SK-N-SH (cell line): ENCODE data around the gene ZNF75A.

Experiments
- EP300 ChIP-seq, 2 experiments: IDR thresholded peaks; 2 replicates each; pipeline versions ENCODE4 v1.4.0 to v1.6.1; 2012; ENCODE audit warnings: borderline replicate concordance in 1 of 2, low read depth in 1 of 2, low read length in 1 of 2
- EZH2phosphoT487 ChIP-seq: fragments of 200-600 bp; sonication (generic); IDR thresholded peaks from 2 replicates; pipeline ENCODE4 v1.6.1; 2017; ENCODE audit warnings: low read depth, mixed run types, mild to moderate bottlenecking, antibody characterized with exemption, moderate library complexity, borderline replicate concordance
- JUND ChIP-seq: IDR thresholded peaks from 2 replicates; pipeline ENCODE4 v1.4.0; 2012
- MEF2A ChIP-seq: IDR thresholded peaks from 2 replicates; pipeline ENCODE4 v1.4.0; 2012; ENCODE audit warnings: low read depth, borderline replicate concordance
- MXI1 ChIP-seq: IDR thresholded peaks from 2 replicates; pipeline ENCODE4 v1.6.1; 2012; ENCODE audit warnings: mild to moderate bottlenecking, low read depth, low read length, improper control_type of control experiment
- POLR2AphosphoS5 ChIP-seq: IDR thresholded peaks from 2 replicates; pipeline ENCODE4 v1.6.1; 2012; ENCODE audit warnings: low read depth, low read length
- RAD21 ChIP-seq: IDR thresholded peaks from 2 replicates; pipeline ENCODE4 v1.6.1; 2012; ENCODE audit warnings: mild to moderate bottlenecking, low read length
- RCOR1 ChIP-seq: fragments of 150-350 bp; IDR thresholded peaks from 2 replicates; pipeline ENCODE4 v1.6.1; 2017; ENCODE audit warnings: antibody characterized with exemption, low read length
- SIN3A ChIP-seq: IDR thresholded peaks from 2 replicates; pipeline ENCODE4 v1.6.1; 2012; ENCODE audit warnings: low read depth, mild to moderate bottlenecking, low read length, moderate library complexity, borderline replicate concordance
- TEAD4 ChIP-seq: IDR thresholded peaks from 2 replicates; pipeline ENCODE4 v1.4.0; 2012; ENCODE audit warnings: mild to moderate bottlenecking, borderline replicate concordance; ENCODE audit not compliant: insufficient read depth
- YY1 ChIP-seq: IDR thresholded peaks from 2 replicates; pipeline ENCODE4 v1.4.0; 2012; ENCODE audit warnings: low read depth, mild to moderate bottlenecking
- TF ChIP-seq, protein P1 (sequence below): IDR thresholded peaks from 2 replicates; pipeline ENCODE4 v1.6.1; 2012; ENCODE audit warnings: mild to moderate bottlenecking, low read depth, low read length, moderate library complexity
- TF ChIP-seq, protein P2 (sequence below): fragments of 200-600 bp; sonication (generic); IDR thresholded peaks from 2 replicates; pipeline ENCODE4 v1.6.1; 2017; ENCODE audit warnings: antibody characterized with exemption, mild to moderate bottlenecking, moderate library complexity
- TF ChIP-seq, protein P3 (sequence below): IDR thresholded peaks from 2 replicates; pipeline ENCODE4 v1.4.0; 2012; ENCODE audit warnings: low read depth

DNA sequence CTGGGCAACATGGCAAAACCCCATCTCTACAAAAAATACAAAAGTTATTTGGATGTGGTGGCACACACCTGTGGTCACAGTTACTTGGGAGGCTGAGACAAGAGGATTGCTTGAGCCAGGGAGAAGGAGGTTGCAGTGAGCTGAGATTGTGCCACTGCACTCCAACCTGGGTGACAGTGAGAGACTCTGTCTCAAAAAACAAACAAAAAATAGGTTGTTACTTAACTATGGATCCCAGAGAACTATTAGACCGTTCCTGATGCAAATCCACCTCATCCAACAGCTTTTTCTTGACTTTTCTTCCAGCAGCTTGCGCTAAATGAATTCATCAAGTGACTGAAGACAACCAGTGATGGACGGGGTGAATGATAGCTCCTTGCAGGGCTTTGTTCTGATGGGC lies 50.3 kb downstream of the ZNF75A start, which contains the start of gene OR2C1:
- TF ChIP-seq, protein P1, sequence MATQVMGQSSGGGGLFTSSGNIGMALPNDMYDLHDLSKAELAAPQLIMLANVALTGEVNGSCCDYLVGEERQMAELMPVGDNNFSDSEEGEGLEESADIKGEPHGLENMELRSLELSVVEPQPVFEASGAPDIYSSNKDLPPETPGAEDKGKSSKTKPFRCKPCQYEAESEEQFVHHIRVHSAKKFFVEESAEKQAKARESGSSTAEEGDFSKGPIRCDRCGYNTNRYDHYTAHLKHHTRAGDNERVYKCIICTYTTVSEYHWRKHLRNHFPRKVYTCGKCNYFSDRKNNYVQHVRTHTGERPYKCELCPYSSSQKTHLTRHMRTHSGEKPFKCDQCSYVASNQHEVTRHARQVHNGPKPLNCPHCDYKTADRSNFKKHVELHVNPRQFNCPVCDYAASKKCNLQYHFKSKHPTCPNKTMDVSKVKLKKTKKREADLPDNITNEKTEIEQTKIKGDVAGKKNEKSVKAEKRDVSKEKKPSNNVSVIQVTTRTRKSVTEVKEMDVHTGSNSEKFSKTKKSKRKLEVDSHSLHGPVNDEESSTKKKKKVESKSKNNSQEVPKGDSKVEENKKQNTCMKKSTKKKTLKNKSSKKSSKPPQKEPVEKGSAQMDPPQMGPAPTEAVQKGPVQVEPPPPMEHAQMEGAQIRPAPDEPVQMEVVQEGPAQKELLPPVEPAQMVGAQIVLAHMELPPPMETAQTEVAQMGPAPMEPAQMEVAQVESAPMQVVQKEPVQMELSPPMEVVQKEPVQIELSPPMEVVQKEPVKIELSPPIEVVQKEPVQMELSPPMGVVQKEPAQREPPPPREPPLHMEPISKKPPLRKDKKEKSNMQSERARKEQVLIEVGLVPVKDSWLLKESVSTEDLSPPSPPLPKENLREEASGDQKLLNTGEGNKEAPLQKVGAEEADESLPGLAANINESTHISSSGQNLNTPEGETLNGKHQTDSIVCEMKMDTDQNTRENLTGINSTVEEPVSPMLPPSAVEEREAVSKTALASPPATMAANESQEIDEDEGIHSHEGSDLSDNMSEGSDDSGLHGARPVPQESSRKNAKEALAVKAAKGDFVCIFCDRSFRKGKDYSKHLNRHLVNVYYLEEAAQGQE: no peak
- TF ChIP-seq, protein P2, sequence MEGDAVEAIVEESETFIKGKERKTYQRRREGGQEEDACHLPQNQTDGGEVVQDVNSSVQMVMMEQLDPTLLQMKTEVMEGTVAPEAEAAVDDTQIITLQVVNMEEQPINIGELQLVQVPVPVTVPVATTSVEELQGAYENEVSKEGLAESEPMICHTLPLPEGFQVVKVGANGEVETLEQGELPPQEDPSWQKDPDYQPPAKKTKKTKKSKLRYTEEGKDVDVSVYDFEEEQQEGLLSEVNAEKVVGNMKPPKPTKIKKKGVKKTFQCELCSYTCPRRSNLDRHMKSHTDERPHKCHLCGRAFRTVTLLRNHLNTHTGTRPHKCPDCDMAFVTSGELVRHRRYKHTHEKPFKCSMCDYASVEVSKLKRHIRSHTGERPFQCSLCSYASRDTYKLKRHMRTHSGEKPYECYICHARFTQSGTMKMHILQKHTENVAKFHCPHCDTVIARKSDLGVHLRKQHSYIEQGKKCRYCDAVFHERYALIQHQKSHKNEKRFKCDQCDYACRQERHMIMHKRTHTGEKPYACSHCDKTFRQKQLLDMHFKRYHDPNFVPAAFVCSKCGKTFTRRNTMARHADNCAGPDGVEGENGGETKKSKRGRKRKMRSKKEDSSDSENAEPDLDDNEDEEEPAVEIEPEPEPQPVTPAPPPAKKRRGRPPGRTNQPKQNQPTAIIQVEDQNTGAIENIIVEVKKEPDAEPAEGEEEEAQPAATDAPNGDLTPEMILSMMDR: no peak
- TF ChIP-seq POLR2AphosphoS5 (no peak), JUND (no peak), SIN3A (no peak), RCOR1 (no peak), YY1 (no peak), MEF2A (no peak), EZH2phosphoT487 (no peak), RAD21 (no peak), TEAD4 (no peak), EP300 (IDR thresholded peaks at IDR 0.05; ENCODE audit: borderline replicate concordance in 1 of 2, low read depth in 1 of 2, low read length in 1 of 2) (no peak), MXI1 (no peak)
- TF ChIP-seq, protein P3, sequence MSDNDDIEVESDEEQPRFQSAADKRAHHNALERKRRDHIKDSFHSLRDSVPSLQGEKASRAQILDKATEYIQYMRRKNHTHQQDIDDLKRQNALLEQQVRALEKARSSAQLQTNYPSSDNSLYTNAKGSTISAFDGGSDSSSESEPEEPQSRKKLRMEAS: no peak
